ENCODE results near the gene KCNQ1OT1. TPM values are rescaled to one million over a fixed set of nuclear protein-coding genes. Genes with fewer than 3 reads are reported as not detected.

KCNQ1OT1 gene
- total RNA-seq, 2 donors from 2014 or later = 0.24 to 0.64 TPM

DNA sequence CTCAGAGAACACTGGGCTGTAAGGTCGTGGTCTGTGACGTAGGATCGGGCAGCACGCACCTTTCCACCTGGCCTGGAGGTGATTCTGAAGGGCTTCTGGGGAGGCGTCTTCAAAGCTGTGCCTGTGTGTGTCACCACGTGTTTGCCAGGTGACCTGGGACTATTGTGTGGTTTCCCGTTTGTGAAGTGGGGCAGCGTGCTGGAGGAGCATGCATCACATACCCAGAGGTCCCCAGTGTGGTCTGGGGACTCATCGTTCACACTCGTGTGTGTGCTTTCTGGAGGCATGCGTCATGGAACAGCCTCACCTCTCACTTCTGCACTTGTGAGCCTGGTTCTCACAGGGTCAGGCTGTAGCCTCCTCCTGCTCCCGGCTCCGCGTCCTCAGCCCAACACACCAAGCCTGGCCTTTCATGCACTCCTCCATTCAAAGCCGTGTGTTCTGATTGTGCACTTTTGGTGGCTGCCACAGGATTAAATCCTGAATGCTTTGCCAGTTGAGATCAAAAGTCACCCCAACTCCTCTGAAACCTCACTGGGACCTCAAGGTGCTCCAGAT, 106.3 kb downstream of the KCNQ1OT1 start:
- no peaks in the 10 kb centered on the region for H3K27me3 Mint-ChIP-seq
- H3K4me3 Mint-ChIP-seq = no peak overlapping the region
- H3K36me3 Mint-ChIP-seq (ENCODE audit: low read depth) = peaks cover 17% of the 10 kb centered on the region
- H3K4me1 Mint-ChIP-seq = no peaks in the 10 kb centered on the region
- no peak for ATAC-seq (replicated peaks)
- peaks cover 4% of the 10 kb centered on the region for H3K9me3 Mint-ChIP-seq
- H3K27ac Mint-ChIP-seq = no peak overlapping the region

DNA sequence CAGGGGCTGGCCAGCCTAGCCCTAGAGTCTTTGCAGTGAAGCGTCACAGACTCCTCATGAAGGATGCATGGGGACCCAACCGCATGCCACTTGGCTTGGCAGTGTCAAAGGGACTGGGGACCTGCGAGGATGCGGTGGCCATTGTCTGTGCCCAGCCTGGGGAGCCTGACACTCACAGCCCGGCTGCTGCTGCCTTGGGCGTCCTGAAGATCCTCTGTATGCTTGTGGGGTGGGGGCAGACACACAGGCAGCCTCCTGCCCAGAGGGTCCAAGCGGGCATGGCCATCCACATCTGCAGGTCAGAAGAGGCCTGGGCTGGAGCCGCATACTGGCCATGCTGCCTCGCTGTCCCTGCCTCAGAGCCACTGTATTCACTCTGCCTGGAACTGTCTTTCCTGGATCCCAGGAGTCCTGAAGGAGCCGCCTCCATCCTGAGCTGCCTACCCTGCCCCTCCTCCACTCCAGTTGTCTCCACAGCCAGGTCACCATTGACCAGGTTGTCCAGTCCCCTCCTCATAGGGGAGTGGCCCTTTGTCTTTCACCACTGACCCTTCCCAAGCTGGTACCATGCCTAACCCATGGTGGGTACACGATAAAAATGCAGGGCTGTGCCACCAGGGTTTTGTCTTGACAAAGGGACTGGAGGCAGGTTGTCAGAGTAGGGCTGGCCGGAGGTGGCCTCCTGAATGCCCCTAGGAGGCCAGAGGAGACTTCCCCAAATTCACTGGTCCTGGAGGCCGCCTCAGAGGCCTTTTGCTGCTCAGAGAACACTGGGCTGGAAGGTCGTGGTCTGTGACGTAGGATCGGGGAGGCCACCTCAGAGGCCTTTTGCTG, 107.0 kb downstream of the KCNQ1OT1 start:
- Mint-ChIP-seq H3K27ac (no peak overlapping the region), H3K9me3 (peaks cover 4% of the 10 kb centered on the region), H3K36me3 (ENCODE audit: low read depth) (peaks cover 17% of the 10 kb centered on the region), H3K4me3 (no peak overlapping the region), H3K4me1 (no peaks in the 10 kb centered on the region), H3K27me3 (no peaks in the 10 kb centered on the region)
- ATAC-seq (replicated peaks) = no peak

DNA sequence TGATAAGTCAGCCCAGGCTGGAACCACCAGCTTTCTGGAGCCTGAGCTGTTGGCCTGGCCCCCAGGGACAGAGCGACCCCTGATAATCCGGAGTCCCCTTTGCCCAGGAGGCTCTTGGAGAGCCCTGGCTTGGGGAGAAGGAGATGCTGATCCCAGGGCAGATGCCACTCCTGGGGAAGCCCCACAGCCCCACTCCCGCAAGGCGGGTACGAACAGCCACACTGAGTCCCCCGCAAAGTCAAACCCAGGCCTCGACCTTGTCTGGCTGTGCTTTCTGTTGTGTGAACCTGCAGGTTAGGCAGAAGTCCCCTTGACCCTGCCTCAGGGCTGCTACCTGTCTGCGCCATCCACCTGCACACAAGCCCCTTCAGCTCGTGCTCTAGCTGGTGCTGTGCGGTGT, 108.0 kb downstream of the KCNQ1OT1 start:
- H3K9me3 Mint-ChIP-seq = no peaks in the 10 kb centered on the region
- no peaks in the 10 kb centered on the region for H3K4me1 Mint-ChIP-seq
- peaks cover 17% of the 10 kb centered on the region for H3K36me3 Mint-ChIP-seq (ENCODE audit: low read depth)
- no peak overlapping the region for H3K4me3 Mint-ChIP-seq
- no peak for ATAC-seq (replicated peaks)
- H3K27me3 Mint-ChIP-seq = no peaks in the 10 kb centered on the region
- H3K27ac Mint-ChIP-seq = no peak overlapping the region

DNA sequence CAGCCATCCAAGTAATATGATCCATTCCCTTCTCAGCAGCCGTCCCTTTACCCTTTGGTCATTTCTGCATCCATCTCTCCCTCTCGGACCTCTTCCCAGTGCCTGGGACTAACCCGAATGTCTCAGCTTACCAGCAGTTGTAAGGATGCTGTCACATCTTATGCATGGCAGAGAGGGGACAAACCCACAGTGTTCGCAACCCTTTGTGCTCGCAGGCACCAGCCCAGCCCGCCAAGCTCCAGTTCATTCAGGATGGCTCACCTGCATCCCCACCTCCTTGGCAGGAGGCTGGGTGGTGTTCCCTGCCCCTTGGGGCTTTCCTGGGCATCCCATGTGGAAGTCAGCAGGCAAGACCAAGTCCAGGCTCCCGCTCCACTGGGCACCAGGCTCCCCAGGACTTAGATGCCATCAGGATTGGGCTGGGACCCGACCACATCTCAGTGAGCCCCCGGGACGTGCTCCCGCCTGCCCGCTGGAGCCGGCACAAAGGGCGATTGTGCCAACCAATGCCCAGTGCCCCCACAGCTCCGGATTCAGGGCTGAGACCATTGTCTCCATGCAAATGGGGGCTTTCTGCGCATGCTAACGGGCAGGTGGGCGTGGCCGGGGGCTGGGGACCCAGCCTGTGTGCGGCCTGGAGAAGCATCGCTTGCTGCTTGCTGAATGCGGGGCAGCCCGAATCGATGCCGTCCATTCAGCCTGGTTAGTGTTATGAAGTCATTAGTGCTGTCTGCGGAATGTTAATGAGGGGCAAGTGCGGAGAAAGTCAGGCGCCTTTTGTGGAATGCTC, 108.6 kb downstream of the KCNQ1OT1 start:
- Mint-ChIP-seq H3K4me1 (no peaks in the 10 kb centered on the region), H3K4me3 (no peak overlapping the region), H3K27ac (no peak overlapping the region)

DNA sequence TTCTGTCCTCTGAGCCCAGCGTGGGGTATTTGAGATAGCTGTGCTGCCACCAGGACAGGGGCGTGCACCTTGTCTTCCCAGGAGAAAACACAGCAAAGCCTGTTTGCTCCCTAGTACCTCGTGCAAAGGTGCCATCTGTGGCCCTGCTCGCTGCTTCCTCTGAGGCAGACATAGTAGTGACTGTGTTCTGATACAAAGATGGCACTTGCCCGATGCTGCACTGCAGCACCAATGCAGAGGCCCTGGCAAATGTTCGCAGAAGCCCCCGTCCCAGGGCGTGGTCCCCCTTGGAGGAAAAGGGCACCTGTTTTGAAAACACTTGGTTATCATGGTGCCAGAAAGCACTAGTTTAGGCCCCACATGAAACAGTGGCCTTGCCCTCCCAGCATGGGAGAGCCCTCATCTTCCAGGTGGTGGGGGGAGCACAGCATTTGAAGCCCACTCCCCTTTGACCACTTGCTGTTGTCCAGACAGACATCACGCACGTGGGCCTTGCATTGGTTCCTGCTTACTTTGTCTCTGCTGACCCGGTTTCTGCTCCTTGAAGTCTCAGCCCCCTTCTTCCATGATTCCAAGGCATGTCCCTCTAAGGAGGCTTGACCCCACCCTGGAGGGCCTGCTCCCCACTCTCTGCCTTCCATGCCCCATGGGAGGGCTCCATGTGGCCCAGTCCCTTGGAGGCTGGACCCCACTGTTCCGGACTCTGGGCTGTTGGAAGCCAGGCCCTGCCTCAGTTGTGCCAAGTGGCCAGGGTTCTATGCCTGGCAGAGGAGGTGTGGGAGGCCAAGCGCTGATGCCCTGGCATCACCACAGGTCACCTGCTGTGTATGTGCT, 109.4 kb downstream of the KCNQ1OT1 start:
- Mint-ChIP-seq H3K4me3 (no peak overlapping the region), H3K9me3 (no peaks in the 10 kb centered on the region), H3K27ac (no peak overlapping the region), H3K27me3 (no peaks in the 10 kb centered on the region), H3K36me3 (ENCODE audit: low read depth) (peaks cover 11% of the 10 kb centered on the region), H3K4me1 (no peaks in the 10 kb centered on the region)
- ATAC-seq (replicated peaks) = no peak

More for the DNA sequence above, 108.6 kb downstream of the KCNQ1OT1 start:
- Mint-ChIP-seq H3K27me3 (no peaks in the 10 kb centered on the region), H3K36me3 (ENCODE audit: low read depth) (peaks cover 17% of the 10 kb centered on the region), H3K9me3 (no peaks in the 10 kb centered on the region)
- no peak for ATAC-seq (replicated peaks)

DNA sequence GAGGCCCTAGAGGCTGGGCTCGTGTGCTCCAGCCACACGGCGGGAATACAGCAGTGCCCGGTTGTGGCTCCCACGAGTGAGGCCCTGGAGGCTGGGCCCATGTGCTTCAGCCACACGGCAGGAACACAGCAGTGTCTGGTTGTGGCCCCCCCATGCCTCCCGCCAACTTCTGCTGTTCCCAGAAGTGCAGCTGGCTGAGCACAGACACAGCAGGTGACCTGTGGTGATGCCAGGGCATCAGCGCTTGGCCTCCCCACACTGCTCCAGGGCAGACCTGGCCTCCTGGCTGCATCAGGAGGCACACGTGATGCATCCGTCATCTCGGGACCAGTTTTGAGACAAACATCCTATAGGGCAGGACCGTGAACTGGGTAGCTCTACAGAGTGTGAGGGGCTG, 110.3 kb downstream of the KCNQ1OT1 start:
- H3K4me3 Mint-ChIP-seq = no peak overlapping the region
- H3K4me1 Mint-ChIP-seq = no peaks in the 10 kb centered on the region
- peaks cover 8% of the 10 kb centered on the region for H3K36me3 Mint-ChIP-seq (ENCODE audit: low read depth)
- no peak for ATAC-seq (replicated peaks)
- no peak overlapping the region for H3K27ac Mint-ChIP-seq
- H3K27me3 Mint-ChIP-seq = no peaks in the 10 kb centered on the region
- H3K9me3 Mint-ChIP-seq = no peaks in the 10 kb centered on the region

DNA sequence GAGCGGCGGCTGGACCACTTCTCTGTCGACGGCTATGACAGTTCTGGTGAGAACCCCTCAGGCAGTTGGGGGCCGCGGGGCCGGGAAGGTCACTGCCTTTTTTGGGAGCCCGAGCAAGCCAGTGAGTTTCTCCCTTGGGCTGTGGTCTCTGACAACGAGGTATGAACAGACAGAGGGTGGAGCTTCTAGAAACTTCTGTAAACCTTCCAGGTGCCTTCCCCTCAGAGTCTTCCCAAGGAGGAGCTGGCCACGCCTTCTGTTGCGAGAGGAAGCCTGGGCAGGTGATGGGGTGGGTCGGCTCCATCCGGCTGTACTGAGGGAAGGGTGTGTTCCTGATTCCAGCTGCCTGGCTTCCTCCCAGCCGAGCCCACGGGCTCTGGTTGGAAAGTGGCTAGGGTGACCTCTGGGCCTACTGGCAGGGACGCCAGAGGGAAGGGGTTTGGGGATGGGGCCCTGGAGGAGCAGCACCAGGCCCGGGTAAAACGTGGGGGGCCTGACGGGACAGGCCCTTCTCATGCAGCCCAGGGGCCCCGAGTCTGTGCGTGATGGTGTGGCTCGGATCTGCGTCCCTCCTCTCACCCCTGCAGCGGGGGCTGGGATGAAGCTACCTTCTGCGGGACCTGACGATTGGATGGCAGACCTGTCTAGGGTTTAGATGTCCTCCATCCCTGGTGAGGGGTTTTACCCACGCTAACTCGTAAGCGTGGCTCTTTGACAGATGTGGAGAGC, 110.8 kb downstream of the KCNQ1OT1 start:
- Mint-ChIP-seq H3K27me3 (no peaks in the 10 kb centered on the region), H3K36me3 (ENCODE audit: low read depth) (peaks cover 2% of the 10 kb centered on the region), H3K4me1 (no peaks in the 10 kb centered on the region), H3K9me3 (no peaks in the 10 kb centered on the region), H3K4me3 (no peak overlapping the region), H3K27ac (no peak overlapping the region)
- no peak for ATAC-seq (replicated peaks)

DNA sequence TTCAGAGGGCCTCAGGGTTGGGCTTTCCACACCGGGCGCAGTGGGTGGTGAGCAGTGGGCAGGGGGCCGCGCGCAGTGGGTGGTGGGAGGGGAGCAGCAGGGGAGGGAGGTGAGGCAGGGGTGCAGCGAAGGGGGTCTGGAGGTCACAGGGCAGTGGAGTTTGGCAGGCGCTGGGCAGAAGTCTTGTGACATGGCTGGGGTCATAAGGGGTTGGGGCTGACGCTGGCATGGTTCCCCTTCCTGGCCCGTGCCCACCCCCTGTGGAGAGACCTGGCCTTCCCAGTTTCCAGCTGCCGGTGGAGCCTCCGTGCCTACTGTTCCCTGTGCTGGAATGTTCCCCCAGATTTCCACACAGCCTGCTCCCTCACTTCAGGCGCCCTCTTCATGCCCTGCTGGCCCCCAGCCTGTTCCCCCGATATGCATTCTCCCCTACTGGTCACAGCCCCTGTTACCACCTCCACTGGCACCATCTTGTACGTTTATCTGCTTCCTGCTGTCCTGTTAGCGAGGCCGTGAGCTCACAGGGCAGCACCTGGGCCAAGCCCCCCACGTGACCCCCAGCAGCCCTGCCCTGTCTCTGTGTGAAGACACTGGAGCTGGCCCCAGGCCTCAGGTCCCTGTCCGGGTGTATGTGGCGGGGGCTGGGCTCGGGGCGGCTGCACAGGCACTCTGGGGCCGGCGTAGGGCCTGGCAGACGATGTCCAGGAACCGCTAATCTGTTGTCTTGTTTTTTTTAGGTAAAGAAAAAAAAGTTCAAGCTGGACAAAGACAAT, 111.6 kb downstream of the KCNQ1OT1 start:
- no peaks in the 10 kb centered on the region for H3K4me1 Mint-ChIP-seq
- no peaks in the 10 kb centered on the region for H3K9me3 Mint-ChIP-seq
- H3K27ac Mint-ChIP-seq = no peak overlapping the region
- no peak for ATAC-seq (replicated peaks)
- no peak overlapping the region for H3K4me3 Mint-ChIP-seq
- H3K27me3 Mint-ChIP-seq = no peaks in the 10 kb centered on the region
- H3K36me3 Mint-ChIP-seq (ENCODE audit: low read depth) = no peaks in the 10 kb centered on the region

DNA sequence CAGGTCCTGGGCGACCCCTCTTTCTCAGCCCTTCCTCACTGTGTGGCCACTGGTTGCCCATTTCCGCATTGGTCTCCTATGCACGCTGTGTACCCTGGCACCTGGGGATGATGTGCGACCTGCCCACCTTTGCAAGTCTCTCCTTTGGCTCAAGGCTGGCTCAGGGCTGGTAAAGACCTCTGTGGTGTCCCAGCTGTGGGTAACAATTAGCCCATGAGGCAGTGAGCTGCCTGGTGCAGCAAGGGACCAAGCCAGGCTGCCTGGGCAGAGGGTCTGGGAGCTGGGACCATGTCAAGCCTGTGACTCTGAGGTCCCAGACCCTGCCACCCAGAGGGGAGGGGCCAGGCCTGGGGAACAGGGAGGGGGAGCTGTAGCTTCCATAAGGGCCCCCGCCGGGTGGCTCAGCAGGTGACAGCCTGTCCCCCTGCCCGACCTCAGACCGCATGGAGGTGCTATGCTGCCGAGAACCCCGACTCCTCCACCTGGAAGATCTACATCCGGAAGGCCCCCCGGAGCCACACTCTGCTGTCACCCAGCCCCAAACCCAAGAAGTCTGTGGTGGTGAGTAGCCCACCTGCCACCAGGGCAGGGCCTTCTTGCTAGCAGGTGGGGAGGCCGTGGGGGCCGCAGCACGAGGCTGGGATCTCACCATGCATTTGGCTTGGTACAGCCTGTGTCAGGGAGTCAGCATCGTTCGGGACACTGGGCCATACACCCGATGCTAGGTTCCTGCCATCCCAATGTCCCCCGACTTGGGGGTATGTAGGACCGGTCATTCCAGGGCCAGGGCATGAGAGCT, 112.5 kb downstream of the KCNQ1OT1 start:
- Mint-ChIP-seq H3K4me1 (no peaks in the 10 kb centered on the region), H3K36me3 (ENCODE audit: low read depth) (no peaks in the 10 kb centered on the region), H3K9me3 (no peaks in the 10 kb centered on the region), H3K27ac (no peak overlapping the region), H3K4me3 (no peak overlapping the region), H3K27me3 (no peaks in the 10 kb centered on the region)
- no peak for ATAC-seq (replicated peaks)

DNA sequence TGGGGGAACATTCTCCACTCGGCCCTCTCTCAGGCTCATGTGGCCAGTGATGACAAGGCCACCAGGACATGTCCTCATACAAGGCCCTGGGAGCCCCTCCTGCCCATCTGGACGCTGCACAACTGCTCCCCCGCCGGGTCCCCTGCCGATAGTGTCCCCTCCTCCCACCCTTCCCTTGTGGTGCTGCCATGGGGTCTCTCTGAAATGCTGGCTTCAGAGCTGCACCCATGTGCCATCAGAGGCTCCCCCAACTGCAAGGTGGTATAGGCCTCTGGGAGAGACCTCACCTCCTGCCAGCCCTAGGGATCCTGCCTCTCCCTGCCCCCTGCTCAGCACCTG, 113.0 kb downstream of the KCNQ1OT1 start:
- Mint-ChIP-seq H3K4me3 (no peak overlapping the region), H3K27ac (no peak overlapping the region), H3K27me3 (no peaks in the 10 kb centered on the region), H3K36me3 (ENCODE audit: low read depth) (no peaks in the 10 kb centered on the region), H3K9me3 (no peaks in the 10 kb centered on the region), H3K4me1 (no peaks in the 10 kb centered on the region)
- no peak for ATAC-seq (replicated peaks)

DNA sequence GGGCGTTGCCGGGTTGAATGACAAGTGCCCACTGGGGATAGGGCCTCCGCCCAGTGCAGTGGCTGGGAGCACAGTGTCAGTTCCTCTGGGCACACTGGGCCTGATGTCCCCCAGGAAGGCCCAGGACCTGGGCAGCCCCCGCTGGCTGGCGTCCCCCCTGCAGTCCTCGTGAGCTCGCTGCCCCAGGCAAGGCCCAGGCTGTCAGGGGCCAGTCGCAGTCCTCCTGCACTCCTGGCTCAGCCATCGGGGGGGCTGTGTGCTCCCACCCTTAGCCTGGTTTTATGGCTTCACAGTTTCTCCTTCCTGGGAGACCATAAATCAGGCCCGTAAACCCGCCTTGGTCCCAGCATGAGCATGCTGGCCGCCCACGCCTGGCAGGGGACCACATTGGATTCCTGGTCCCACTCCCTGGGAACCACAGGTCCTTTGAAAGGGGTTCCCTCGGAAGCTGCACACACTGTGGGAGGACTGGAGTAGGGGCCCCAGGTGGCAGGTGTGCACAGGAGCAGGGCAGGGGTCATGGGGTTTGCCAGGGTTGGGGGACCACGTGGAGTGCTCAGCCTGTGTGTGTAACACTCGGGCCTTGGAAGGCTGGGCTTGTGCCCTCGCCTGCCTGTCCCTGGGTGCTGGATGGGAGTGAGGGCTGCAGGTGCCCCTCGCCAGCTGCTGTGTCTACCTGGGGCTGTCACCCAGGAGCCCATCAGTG, 113.6 kb downstream of the KCNQ1OT1 start:
- no peak overlapping the region for H3K27ac Mint-ChIP-seq
- no peak for ATAC-seq (replicated peaks)
- H3K9me3 Mint-ChIP-seq = no peaks in the 10 kb centered on the region
- H3K4me1 Mint-ChIP-seq = no peaks in the 10 kb centered on the region
- no peak overlapping the region for H3K4me3 Mint-ChIP-seq
- H3K27me3 Mint-ChIP-seq = no peaks in the 10 kb centered on the region
- no peaks in the 10 kb centered on the region for H3K36me3 Mint-ChIP-seq (ENCODE audit: low read depth)

DNA sequence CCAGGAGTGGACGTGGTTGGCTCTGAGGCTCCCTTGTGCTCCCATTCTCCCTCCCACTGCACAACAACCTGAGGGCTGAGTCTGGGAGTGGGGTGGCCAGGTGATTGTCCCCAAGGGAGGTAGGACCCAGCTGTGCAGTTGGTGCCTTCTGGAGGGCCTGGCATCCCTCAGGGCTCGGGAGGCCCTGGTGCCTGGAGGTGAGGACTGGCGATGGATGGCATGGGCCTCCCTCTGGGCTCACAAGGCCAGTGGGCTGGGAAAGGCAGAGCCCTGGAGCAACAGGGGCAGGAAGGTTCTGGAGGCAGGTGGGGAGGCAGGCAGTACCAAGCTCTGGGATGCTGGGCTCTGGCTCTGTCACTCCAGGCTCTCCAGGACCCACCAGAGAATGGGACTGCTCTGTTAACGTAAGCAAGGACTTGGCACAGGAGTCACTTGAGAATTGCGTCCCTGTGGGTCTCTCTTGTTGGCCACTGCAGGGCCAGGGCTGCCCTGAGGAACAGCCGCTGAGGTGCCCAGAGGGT, 114.2 kb downstream of the KCNQ1OT1 start:
- no peak for ATAC-seq (replicated peaks)
- Mint-ChIP-seq H3K4me1 (no peaks in the 10 kb centered on the region), H3K27ac (no peak overlapping the region), H3K27me3 (no peaks in the 10 kb centered on the region), H3K36me3 (ENCODE audit: low read depth) (no peaks in the 10 kb centered on the region), H3K9me3 (no peaks in the 10 kb centered on the region), H3K4me3 (no peak overlapping the region)
